Measurements from ENCODE around the gene TDRD10.

- peak; percentile 64 for TF ChIP-seq CTCF (IDR thresholded peaks at IDR 0.05; ENCODE audit: low read depth, low read length, missing input control)
- TF ChIP-seq JUND (IDR thresholded peaks at IDR 0.05): no peak
Measured at GRCh38 chr1:154533952-154534844, 32.2 kb downstream of the TDRD10 start.

Measured in liver (tissue), 3 donors.